Measurements from ENCODE around the gene GLI3.

DNA sequence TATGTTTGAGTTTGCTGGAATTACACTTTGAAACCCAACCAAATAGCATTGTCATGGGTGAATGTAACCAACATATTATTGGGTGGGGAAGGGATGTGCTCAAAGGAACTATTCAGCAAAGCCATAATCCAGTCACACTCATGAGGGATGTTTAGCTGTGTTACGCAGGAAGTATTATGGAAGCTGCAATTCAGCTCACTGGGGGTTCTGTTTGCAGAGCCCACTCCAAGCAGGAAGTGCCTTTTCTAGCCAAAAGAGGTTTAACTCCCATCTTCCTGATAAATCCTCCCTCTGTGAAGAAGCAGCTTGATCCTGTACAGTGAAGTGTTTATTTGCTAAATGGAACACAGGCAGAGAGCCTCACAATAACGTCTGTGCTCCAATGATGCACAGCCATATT, 172.5 kb downstream of the GLI3 start:
- TF ChIP-seq TAF1 (IDR thresholded peaks at IDR 0.05; ENCODE audit: borderline replicate concordance, insufficient read depth, low read length) (no peak), REST (IDR thresholded peaks at IDR 0.05; ENCODE audit: insufficient read depth in 1 of 2, low read depth in 2 of 2, low read length in 2 of 2) (no peak), SIN3A (IDR thresholded peaks at IDR 0.05; ENCODE audit: borderline replicate concordance, insufficient read depth, low read length) (no peak)
